Stimulated activated CD4-positive, alpha-beta T cell treated with anti-CD3 and anti-CD28 coated beads, Interleukin-15, amount 100 ng/mL, for 24 hours (primary cell): ENCODE data around the gene GUCD1.
"Not testable (repeated sequence)": the region's sequence is repeated elsewhere in the genome, so short reads cannot be mapped to it uniquely, and the experiment has no call there.

Experiments
- DNase-seq: peaks from one replicate; pipeline ENCODE4 v3.0.0-alpha.2; 2020

The GUCD1 gene

DNA sequence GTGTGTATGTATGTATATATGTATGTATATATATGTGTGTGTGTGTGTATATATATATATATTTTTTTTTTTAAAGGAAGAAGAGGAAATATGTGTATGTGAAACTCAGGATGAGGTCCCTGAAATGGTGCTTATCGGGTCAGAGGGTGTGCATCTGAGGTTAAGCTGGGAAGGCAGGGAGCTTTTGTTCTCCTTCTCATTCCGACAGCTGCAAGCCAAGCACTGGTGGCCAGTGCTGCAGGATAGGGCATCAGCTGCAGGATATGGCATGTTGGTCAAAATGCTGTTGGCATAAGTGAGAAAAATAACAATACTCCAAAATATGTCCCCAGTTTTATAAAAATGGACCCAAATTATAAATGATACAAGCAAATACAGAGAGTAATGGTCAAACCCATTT lies 8.3 kb upstream of the GUCD1 start:
- no peak for DNase-seq

DNA sequence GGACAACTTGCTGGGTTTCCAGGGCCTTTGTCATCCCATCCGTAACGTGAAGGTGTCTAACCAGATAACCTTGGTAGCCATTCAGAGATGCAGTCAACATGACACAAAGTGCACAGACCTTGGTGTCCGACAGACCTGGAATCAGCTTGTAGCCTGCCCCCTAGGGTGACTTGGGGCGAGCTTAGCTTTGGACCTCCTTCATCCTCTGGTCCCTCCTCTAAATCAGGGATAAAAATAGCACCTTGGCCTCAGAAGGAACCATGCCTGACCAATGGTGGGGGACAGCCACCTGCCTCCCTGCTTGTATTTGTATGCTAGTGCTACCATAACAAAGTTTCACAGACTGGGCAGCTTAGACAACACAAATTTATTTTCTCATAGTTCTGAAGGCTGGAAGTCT lies 4.5 kb upstream of the GUCD1 start:
- DNase-seq = no peak

DNA sequence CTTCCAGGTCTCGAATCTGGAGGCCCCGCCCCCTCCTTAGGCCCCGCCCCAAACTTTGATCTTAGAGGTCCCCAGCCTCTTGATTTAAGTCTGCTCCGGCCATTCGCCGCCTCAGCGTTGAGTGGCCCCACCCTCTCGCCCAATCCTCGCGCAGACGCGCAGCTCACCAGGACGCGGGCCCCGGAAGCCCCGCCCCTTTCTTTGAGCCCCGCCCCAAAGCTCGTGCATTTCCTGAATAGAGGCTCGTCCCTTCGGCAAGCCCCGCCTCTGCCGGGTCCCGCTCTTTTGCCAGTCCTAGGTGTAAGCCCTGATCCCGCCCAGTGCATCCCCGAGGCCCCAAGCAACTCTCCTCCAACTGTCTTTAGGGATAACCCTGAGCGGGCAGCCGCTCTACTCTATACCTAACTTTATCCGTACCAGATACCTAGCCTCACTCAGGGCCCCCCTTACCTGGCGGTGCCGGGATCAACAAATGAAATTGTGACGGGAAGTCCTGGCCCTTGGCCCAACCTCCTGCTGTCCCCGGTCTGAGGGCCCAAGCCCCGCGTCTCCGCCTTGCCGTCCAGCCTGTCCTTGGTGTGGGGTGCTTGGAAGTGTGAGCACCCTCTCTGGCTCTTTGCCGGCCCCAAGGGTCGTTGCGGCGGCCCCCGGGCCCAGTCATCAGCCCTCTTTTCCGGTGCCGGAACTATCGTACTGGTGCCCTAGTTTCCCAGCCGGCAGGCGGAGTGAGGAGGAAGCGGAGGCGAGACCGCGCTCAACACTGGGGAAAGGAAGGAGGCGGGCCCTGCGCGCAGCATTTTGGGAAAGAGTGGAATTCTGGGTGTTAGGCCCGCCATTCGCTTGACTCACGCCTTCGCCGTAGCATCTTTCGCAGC lies 464 bp upstream of the GUCD1 start, which contains the start of gene SNRPD3:
SNRPD3 (plus strand) TSS at position 835 of the 875 bp plus-strand sequence. CDS start 1,676 bp downstream, outside the sequence.
- DNase-seq = peak; percentile 100

DNA sequence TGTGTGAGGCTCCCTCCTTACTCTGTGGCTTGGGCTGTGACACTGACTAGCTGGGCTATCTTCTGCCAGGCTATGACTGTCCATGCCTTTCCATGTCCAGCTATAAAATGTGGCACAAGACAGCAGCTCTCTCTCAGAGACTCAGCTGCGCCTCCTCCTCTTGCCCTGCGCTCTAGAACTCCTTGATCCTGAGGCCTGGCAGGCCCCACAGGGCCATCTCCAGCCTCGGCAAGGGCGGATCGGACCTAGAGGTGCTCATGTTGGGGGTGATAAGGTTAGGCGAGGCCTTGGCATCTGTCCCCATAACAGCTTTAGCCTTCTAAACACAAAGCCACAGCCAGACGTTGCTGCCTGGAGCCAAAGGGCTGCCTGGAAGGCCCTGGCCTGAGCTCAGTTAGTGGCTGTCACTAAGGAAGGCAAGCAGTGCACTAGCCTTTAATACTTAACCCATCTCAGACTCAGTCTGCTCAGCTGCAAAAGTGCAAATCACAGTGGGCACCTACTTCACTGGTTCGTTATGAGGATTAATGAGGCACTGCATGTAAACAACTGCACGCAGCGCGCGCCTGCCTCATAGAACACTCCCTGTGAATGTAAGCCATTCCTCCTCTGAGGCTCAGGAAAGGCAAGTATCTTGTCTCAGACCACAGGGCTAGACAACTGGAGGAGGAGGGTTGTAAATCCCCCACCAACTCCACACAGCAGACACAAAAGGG lies 1.2 kb downstream of the GUCD1 start:
- no peak for DNase-seq

DNA sequence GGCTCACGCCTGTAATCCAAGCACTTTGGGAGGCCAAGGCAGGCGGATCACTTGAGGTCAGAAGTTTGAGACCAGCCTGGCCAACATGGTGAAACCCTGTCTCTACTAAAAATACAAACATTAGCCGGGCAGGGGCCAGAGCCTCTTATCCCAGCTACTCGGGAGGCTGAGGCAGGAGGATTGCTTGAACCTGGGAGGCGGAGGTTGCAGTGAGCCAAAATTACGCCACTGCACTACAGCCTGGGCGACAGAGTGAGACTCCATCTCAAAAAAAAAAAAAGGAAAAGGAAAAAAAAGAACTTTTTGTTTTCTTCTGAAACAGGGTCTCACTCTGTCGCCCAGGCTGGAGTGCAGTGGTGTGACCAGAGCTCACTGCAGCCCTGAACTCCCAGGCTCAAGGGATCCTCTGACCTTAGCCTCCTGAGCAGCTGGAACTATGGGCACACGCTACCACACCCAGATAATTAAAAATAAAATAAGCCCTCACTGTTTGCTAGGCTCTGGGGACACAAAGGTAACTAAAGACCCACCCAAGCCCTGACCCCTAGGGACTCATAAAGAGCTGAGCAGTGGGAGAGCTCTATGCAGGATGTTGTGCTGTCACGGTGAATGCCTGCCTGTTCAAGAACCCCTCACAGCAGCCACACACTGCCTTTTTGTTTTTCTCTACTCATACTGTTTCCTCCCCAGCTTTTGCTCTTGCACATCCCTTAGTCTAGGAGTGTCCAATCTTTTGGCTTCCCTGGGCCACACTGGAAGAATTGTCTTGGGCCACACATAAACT lies 2.2 kb downstream of the GUCD1 start:
- not testable (repeated sequence) for DNase-seq

DNA sequence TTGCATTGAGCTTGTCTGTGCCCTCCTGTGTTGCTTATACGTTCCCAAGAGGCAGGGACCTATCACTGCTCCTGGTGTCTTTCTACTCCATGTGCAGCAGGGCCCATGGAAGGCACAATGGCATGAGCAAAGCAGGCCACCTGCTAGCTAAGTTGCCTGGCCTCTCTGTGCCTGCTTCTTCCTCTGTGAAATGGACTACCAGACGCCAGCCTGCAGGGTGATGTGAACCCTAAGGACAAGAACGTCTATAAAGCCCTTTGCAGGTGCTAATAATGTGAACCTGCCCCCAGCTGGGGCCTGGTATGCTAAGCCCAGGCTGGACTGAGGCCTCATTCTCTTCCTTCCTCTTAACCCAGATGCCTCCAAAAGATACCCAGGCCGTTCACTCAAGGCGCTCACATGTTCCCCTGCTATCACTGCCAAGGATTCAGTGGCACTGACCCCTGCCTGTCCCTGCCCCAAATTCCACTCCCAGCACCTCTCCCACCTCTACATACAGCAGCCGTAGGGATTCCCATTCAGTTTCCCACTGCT lies 4.0 kb downstream of the GUCD1 start:
- DNase-seq = no peak

DNA sequence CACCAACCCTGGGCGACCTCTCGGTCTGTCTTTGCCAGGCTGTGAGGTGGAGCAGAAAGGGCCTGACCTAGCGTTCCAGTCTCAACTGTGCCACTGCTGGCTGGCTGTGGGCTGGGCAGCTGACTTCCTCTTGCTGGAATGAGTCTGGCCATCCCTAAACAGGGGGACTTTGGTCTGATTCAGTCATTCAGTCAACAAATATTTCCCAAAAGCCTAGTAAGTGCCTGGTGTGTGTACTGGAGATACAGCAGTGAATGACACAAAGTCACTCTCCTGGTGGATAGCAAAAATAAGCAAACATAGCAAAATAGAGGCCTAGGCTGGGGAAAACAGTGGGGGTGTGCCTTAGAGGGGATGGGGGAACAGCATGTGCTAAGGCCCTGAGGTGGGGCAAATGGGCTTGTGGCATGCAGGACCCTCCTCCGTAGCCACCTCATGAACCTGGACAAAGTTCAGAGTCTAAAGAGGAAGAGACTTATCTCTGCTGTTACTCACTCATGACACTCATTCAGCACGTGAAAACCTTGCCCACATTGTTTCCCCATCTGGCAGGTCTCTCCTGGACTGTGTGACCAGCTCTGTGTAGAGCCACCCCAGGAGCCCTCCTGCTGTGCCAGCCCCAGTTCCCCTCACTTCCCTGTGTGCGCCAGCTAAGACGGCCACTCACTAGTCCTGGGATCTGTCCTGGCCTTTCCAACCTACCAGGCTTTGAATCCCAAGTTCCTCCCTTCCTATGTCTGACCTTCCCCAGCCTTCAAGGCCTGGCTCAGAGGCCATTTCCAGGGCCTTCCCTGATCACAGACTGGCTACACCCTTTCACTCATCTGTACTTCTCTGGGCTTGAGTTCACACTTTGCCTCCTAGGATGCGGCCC lies 4.7 kb downstream of the GUCD1 start:
- no peak for DNase-seq

DNA sequence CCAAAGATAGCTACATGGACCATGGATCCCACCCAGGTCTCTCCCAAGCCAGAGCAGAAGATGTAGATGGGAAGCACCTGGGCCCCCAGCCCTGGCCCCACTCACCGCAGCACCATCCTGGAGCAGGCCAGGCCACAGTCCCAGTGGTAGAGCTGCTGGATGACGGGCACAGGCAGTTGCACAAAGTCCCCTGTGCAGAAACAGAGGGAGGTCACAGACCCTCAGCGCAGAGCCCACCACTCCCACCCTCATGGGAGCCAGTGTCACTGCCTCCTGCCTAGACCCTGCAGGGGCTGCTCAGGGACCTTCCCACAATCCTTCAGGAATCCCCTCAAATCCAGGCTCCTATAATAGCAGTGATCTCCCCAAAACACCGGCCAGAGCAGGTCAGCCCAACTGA lies 6.1 kb downstream of the GUCD1 start:
- DNase-seq = no peak

DNA sequence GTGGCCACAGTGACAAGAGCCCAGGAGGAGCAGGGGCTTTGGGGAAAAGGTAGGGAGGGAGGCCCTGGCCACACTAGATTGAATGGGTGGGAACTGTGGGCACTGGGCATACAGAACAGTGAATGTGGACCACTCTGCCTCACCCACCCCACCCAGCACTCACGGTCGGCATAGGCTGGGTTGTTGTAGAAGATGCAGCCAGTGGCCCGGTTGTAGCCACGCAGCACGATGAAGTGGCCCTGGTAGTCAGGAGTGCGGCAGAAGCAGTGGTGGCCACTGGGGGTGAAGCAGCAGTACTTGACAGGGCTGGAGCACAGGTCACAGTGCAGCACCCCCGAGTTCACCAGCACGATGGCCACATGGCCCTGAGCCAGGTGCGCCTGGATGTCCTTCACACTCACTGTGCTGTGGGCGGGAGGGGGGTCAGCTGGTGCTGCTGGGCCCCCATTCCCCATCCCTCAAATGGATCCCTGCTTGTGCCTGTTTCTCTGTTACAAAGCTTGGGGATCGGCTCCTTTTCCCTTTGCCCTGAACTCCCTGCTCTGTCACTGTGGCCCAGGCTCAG lies 11.2 kb downstream of the GUCD1 start:
- no peak for DNase-seq

DNA sequence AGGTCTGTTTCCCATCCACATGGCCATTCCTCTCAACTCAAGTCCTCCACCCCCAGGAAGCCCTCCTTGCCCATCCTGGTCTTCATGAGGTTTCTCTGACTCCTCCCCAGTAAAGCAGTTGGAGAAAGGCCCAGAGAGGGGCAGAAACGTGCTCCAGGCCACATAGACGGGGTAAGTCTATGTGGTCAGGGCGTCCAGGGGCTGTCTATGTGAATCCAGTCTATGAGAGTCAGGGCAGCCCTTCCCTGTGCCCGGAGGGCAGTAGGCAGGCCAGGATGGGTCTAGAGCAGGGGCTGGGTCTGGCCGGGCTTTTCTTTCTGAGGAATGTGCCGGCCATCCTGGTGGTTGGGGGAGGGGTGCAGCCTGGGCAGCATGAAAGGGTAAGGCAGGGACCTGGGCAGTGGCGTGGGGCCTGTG lies 11.7 kb downstream of the GUCD1 start:
- no peak for DNase-seq

DNA sequence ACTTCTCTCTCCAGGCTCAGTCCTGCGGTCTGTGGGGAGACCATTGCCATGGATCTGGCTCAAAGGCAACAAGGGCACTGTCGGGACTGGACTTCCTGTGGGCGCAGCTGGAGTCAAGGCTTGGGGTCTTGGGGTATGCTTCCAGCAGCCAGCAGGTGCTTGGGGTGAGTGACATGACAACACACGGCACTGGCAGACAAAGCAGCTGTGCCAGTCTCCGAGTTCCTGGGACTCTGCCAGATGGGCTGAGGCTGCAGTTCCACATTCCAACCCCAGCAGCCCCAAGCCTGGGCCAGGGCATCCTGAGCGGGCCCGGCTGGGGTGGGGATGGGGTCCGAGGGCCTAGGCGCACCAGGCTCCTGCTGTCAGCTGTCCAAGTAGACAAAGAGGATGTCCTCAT lies 12.3 kb downstream of the GUCD1 start:
- no peak for DNase-seq

DNA sequence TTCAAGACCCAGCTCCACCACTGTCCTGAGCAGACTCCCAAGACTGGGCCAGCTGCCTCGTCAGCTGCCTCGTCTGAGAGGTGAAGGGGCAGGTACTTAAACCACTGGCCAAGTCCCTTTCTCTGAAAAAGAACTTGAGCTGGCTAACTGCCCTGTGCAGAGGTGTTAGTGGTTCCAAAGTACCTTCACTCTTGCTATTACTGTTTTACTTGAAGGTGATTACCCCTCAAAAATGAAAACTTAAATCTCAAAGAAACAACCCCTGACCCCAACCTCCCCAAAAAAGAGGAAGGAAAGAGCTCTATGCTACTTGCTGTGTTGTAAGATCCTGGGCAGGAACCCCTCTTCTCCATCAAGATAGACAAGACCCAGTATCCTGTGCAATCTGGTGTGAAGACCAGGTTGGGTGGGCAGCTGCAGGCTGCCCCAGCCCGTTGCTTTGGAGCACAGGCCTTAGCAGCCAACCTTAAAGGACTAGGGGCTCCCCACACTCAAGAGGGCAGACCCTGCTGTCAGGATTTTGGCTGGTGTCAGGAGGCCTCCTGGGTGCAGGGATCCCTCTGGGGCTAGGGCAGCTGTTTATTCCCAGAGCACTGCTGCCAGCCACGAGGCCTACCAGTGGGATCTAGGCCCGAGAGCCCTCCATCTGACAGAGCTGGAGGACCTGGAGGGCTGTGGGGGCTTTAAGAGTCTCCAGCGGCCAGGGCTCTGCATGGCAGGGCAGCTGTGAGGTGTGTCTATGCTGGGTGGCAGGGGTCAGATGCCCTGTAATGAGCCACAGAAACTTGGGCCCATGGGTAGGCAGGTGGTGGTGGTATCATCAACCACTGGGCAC lies 13.0 kb downstream of the GUCD1 start:
- DNase-seq = no peak

DNA sequence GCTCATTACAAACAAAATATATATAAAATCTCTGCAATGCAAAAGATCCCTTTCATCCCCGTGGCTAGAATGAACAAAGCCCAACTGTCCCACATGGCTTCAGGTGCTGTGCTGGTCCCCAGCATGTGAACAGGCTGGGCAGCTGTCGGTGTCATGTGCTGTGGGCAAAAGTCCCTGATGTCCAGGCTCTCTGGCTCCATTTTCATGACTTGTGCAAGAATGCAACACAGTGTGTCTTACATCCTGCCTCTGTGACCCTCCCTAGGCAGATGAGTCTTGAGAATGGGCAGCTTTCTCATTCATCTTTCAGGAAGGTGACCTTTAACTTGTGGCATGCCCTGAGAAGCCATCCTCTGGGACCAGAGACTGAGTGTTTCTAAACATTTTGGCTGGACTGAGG lies 14.5 kb downstream of the GUCD1 start:
- DNase-seq = no peak

DNA sequence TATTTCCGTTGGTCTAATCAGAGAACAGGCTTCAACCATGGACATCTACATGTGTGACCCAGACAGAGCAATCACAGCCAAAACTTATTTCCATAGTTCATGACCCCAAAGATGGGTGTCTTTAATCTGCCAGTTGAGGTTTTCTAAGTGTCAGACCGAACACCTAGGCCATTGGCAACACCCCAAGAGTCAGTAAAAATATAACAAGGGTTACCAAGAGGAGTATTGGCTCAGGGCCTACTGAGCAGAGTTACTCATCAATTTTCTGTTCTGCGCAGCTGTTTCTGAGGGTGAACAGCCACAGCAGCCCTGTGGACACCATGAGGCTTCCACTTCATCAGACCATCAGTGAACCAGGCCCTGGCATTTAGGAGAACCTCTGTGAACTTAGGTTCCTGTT lies 18.8 kb downstream of the GUCD1 start:
- DNase-seq = no peak

DNA sequence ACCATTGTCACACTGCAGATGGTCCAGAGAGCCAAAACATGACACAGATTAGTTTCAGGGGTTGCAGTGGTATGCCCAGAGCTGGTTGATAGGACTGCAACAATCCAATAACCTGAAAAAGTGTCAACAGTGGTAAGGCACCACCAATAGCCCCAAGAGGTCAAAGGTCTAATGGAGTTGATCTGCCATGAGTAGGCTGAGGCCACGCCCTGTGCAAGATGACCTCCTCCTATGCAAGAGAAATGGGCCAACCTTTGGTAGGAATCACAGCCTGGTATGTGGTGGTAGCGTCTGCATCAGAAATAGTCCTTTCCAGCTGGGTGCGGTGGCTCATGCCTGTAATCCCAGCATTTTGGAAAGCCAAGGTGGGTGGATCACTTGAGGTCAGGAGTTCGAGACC lies 19.6 kb downstream of the GUCD1 start:
- DNase-seq = no peak

DNA sequence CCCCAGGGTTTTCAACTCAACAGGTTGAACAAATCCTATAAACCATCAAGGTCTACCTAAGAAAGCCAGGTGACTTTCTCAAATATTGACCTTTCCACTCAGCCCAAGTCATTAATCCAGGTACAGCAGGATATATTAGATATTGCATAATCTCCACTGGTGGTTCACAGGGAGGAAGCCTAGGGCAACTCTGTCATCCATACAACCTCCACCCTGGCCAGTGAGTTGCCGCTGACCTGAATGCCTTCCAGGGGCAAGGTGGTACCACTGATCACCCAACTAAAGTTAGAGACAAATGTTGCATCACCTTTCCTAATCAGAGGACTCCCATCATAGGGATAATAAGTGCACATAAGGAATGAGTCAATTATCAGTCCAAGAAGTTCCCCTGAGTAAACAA lies 22.9 kb downstream of the GUCD1 start:
- DNase-seq = no peak

DNA sequence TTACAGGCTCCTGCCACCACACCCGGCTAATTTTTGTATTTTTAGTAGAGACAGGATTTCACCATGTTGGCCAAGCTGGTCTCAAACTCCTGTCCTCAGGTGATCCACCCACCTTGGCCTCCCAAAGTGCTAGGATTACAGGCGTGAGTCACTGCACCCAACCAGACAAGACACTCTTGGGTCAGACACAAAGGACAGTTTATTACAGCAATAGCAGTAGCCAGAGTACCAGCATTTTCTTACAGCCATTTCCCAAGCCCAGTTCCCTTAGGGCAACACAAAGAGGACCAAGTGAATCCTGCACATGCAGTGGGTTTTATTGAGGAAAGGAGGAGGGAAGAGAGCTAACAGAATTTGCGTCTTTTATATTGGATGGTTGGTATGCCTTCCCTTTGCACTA lies 24.0 kb downstream of the GUCD1 start:
- DNase-seq = not testable (repeated sequence)

DNA sequence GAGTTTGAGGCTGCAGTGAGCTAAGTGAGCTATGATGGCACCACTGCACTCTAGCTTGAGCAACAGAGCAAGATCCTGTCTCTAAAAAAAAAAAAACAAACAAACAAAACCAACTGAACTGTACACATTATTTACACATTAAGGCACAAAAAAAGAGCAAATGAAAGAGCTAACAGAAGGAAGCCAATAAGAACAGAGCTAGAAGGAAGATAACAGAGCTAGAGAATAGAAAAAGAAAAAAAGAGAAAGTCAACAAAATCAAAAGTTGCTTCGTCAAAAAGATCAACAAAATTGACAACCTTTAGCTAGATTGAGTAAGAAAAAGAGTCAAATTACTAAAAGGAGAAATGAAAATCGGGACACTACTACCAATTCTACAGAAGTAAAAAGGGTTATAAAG lies 25.0 kb downstream of the GUCD1 start:
- no peak for DNase-seq

DNA sequence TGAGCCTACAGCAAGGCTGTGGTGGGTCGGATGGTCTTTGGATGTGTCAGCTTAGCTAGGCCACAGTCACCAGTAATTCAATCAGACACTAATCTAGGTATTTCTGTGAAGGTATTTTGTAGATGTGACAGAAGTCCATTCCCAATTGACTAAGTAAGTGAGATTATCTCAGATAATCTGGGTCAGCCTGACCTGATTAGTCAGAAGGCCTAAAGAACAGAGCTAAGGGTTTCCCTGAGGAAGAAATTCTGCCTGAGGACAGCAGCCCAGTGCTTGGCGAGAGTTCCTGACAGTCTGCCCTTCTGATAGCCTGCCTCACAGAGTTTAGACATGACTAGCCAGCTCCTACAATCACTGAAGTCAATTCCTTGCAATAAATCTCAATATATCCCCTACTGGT lies 28.7 kb downstream of the GUCD1 start:
- DNase-seq = no peak

DNA sequence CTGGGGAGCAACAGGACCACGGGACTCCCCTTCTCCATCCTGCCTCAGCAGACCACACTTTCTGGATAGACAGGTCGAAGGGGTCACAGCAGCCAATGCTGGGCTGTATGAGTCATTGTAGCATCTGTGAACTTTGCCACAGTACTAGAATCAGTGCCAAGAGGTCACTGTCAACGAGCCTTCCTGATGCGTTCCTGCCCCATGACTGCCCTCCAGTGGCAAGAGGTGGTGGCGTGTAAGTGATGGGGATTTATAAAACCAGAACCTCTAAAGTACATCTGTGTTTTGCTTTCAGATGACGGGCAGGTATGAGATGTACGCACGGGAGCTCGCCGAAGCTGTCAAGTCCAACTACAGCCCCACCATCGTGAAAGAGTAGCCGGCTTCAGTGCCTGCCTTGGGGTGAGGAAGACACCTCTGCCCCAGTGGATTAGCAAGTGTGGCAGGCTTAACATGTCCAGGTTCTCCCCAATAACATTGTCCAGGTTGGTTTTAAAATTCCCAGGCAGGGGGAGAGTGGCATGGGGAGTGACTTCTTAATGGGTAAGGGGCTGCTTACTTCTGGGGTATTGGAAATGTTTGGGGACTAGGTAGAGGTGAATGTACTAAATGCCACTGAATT lies 29.4 kb downstream of the GUCD1 start:
- DNase-seq = peak; percentile 87
